ENCODE results near the gene ALS2. TPM values are rescaled to one million over a fixed set of nuclear protein-coding genes. Genes with fewer than 3 reads are reported as not detected.

Gene ALS2
- total and polyA plus RNA-seq, 3 donors from 2014 or later = 14.0 to 19.2 (median 17.0) TPM

DNA sequence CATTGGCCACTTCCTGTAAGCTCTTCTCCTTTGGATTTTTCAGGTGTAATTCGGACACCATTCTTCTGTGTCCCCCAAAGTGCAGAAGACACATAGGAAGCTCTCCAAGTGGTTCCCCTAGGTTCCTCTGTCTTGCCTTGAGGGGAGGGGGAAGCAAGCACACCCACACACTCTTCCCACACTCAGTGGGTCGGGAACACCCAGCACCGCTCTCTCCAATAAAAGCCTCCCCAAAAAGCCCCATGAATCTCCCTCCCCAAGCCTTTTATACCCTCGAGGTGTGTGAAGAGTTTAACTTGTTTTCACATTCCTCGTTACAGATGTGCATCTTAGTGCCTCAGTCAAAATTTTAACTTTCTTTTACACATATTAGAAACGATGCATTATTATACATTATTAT lies 127.5 kb downstream of the ALS2 start:
- Histone ChIP-seq H3K27me3 (no peaks in the 10 kb centered on the region), H3K9me3 (no peaks in the 10 kb centered on the region), H3K36me3 (ENCODE audit: low read depth, missing control alignments) (no peaks in the 10 kb centered on the region), H3K4me3 (no peak overlapping the region), H3K4me1 (no peaks in the 10 kb centered on the region), H3K27ac (no peak overlapping the region)
- DNase-seq = no peak
- intact Hi-C loops (cut with DNase I; ENCODE audit: low total_unique reads) = no loop called here
- TF ChIP-seq, protein P1, sequence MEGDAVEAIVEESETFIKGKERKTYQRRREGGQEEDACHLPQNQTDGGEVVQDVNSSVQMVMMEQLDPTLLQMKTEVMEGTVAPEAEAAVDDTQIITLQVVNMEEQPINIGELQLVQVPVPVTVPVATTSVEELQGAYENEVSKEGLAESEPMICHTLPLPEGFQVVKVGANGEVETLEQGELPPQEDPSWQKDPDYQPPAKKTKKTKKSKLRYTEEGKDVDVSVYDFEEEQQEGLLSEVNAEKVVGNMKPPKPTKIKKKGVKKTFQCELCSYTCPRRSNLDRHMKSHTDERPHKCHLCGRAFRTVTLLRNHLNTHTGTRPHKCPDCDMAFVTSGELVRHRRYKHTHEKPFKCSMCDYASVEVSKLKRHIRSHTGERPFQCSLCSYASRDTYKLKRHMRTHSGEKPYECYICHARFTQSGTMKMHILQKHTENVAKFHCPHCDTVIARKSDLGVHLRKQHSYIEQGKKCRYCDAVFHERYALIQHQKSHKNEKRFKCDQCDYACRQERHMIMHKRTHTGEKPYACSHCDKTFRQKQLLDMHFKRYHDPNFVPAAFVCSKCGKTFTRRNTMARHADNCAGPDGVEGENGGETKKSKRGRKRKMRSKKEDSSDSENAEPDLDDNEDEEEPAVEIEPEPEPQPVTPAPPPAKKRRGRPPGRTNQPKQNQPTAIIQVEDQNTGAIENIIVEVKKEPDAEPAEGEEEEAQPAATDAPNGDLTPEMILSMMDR (IDR thresholded peaks at IDR 0.05) = no peak
- TF ChIP-seq POLR2A (IDR thresholded peaks at IDR 0.05) = no peak
- WGBS, 2 donors = 87% methylated on average over 6 of the region's 6 CpGs

Small RNAs within 50 kb of the gene (small RNA-seq; reads per million reads assigned to genes)
- gene RF00019 (0 reads per million in 2 donors), gene UBE2V1P11 (0 reads per million in 2 donors)

Other genes with a start within 250 kb of the ALS2 start
- 10 to 100 TPM; 23.0 to 25.8 TPM for gene TMEM237, start 137.4 kb downstream of the ALS2 start, total RNA-seq
- 21.3 TPM for gene TMEM237, start 137.4 kb downstream of the ALS2 start, polyA plus RNA-seq (ENCODE audit: insufficient read depth, low read depth, low replicate concordance)
- gene MPP4, start 82.3 kb downstream of the ALS2 start, total RNA-seq = not detected
- 0.28 TPM for gene MPP4, start 82.3 kb downstream of the ALS2 start, polyA plus RNA-seq (ENCODE audit: insufficient read depth, low read depth, low replicate concordance)
- 1 to 10 TPM; 1.8 to 6.3 TPM for gene CDK15, start 25.6 kb upstream of the ALS2 start, total RNA-seq
- gene CDK15, start 25.6 kb upstream of the ALS2 start, polyA plus RNA-seq (ENCODE audit: insufficient read depth, low read depth, low replicate concordance) = 5.6 TPM

Measured in testis (tissue), 3 donors.